GM21576 (cell line): ENCODE data around the gene EIF4E1B.
A peak's percentile ranks its signal among the peaks of the same experiment; 100 is the strongest.

ENCODE experiments used
- ATAC-seq: cut with Tn5 transposase; IDR thresholded peaks from one replicate; pipeline ENCODE4 v1.9.1; 2021; ENCODE audit warnings: mild to moderate bottlenecking, moderate library complexity; ENCODE audit not compliant: unreplicated experiment

EIF4E1B gene

DNA sequence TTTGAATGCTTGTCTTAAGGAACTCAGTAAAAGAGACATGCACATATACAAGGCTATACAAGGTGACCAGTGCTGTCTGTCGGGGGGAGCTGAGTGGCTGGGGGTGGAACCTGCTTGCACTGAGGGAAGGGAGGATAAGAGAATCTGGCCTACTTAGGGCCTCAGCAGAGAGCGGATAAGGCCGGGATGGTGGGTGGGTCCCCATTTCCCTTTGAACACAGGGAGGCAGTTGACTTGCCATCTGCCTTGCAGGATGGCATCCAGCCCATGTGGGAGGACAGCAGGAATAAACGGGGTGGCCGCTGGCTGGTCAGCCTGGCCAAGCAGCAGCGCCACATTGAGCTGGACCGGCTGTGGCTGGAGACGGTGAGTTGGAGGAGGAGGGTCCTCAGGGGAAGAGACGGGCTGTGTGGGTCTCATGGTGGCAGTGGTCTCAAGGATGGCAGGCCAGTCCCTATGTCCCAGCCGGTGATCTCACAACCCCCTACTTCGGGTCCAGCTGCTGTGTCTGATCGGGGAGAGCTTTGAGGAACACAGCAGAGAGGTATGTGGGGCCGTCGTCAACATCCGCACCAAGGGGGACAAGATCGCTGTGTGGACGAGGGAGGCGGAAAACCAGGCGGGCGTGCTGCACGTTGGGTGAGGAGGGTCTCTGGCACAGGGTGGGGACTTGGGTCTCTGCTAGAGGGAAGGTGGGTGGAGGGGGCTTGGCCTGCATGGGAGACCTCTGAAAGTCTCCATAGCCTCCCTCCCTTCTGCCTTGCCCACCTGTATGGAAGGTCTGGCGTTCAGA is 14.6 kb downstream of the EIF4E1B start:
- no peak for ATAC-seq

GRCh38 chr5:176646049-176646706 is 15.7 kb downstream of the EIF4E1B start:
- no peak for ATAC-seq

DNA sequence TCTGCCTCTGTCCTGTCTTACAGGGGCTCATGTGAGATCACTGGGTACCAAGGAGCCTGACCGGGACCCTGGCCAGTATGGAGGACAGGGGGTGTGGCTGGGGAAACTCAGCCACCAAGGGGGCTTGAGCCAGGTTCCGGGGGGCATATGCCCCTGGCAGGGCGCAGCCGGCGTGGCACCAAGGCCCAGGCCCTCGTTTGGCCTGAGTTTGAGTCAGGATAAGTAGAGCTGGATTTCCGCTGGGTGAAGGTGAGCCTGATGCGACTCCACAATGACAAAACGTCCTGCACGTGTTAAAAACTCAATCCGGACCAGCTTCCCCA is 16.2 kb downstream of the EIF4E1B start:
- ATAC-seq = peak; percentile 7

DNA sequence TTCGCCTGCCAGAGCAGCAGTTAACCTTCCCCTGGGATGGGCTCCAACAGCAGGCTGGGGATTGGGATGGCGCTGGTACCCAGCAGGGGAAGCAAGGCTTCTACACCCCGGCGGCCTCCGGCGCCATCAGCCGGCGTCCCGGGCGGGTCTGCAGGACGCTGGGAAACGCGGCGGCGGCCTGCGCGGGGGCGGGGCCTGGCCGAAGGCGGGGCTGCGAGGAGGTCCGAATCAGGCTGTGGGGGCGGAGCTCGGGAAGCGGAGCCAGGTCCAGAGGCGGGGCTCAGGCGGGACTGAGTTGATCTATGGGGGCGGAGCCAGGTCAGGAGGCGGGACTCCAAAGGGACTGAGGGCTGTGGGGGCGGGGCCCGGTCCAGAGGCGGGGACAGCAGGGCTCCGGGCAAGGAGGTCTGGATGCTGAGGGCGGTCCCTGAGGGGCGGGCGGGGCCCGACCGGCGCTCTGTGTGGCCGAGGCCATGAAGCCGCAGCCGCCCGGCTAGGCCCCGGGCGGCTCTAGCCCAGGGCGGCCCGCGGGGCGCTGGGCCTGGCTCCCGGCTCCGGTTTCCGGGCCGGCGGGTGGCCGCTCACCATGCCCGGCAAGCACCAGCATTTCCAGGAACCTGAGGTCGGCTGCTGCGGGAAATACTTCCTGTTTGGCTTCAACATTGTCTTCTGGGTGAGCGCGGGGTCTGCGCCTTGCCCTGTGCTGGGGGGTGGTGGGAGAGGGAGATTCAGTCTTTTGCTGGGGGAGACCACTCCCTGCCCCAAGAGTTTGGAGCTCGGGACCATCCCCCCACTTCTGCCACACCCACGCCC is 16.8 kb downstream of the EIF4E1B start, which contains the start of gene TSPAN17:
TSPAN17 (plus strand) TSS at position 455 of the 813 bp plus-strand sequence; CDS start at position 587, 132 bp downstream.
- ATAC-seq = peak; percentile 90

DNA sequence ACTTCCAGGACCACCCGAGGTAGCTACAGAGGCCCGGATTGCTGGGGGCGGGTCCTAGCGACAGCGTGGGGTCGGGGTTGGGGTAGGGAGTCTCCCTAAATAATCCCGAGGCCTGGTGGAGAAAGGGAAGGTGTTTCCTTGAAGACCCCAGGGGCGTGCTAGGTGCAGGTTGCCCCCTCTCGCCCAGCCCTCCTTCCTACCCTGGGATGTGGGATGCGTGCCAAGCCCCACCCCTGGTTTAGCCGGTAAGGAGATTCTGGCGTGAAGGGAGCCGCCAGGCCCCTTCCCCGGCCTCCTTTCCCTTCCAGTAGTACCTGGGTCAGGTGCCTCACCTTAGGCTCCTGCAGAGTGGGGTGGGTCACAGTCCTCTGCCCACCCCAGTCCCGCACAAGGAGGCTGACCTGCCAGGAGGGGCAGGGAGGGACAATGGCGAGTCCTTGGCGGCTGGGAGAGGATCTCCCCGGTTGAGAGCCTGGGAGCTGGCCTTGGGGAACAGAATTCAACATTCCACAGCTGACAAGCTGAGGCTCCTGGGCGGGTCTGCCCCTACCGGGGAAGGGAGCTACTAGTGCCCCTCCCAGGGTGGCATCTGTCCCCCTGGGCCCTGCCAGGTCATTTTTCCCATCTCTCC is 17.5 kb downstream of the EIF4E1B start:
- ATAC-seq = no peak

GRCh38 chr5:176648474-176649194 is 18.2 kb downstream of the EIF4E1B start:
- no peak for ATAC-seq

DNA sequence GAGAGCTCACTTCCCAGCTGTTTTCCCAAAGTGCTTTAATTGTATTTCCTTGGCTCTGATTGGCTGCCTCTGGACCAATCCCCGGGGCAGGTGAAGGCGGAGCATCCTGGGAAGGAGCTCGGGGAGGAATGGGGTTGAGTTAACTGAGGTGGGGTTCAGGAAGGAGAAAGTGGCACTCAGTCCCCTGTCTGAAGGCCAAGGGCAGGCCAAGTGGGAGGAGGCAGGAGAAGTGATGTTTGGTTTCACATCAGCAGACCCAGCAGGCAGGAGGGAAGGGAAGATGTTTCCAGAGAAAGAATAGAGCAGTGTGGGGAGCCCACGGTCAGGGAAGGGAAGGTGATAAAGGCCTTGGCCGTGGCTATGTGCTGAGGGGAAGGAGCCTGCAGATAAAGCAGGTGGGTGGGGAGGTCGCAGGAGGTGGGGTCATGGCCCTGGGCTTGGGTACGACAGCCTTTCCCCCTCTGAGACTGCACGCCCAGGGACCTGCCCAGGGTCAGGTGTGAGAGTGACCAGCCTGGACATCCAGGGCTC is 19.9 kb downstream of the EIF4E1B start:
- no peak for ATAC-seq

- ATAC-seq = no peak
These were observed 21.1 kb downstream of the EIF4E1B start for GRCh38 chr5:176651472-176651980.

DNA sequence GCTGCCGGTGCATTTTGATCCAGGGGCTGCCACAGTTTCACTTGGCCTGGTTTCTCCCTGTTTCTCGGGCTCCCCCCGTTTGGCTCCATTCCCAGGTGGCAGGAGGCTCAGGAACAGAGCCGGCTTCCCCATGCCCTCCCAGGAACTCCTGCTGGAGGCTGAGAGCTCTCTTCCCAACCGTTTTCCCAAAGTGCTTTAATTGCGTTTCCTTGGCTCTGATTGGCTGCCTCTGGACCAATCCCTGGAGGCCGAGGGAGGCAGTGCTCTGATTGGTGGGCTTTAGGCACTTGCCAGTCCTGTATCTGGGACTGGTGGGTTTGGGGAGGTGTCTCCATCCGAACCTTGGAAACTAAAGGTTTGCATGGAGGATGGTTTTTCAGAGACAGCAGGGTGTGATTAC is 21.7 kb downstream of the EIF4E1B start:
- ATAC-seq = no peak

DNA sequence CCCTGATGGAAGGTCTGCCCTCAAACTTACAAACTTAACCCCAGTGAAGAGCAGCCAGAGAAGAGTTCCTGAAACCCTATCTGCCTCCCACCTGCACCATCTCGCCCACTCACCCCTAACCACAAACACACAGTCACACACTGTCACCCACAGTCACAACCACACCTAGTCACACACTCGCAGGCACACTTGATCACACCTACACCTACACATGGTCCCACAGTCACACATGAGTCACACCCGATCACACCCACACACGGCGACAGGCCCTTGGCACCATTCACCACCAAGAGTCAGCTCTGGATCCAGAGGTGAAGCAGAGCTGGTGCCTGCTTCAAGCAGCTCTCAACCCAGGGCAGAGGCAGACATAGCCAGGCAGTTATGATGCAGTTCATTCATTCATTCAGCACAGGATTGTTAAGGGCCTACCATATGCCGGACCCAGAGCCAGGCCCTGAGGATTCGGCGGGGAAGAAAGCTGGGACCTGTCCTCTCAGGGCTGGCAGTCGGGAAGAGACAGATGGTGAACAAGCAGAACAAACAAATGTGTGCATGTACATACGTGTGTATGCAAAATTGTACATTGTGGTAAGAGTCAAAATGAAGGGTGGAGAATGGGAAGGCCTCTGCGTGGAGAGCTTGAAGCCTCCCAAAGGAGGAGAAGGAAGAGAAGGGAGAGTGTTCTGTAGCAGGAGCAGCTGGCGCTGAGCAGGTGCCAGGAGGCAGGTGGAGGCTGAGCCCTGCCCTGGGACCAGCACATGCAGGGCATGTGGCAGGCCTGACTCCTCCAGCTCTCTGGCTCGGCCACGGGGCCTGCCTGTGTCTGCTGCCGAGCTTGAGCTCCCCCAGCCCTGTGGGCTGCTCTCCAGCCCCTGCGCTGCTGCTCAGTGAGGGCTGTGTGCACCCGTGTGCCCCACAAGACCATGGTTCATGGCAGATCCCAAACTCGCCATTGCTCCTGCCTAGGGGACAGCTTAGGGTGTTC is 23.2 kb downstream of the EIF4E1B start:
- no peak for ATAC-seq

GRCh38 chr5:176654856-176655255 is 24.4 kb downstream of the EIF4E1B start:
- no peak for ATAC-seq

GRCh38 chr5:176656467-176656990 is 26.1 kb downstream of the EIF4E1B start:
- no peak for ATAC-seq

DNA sequence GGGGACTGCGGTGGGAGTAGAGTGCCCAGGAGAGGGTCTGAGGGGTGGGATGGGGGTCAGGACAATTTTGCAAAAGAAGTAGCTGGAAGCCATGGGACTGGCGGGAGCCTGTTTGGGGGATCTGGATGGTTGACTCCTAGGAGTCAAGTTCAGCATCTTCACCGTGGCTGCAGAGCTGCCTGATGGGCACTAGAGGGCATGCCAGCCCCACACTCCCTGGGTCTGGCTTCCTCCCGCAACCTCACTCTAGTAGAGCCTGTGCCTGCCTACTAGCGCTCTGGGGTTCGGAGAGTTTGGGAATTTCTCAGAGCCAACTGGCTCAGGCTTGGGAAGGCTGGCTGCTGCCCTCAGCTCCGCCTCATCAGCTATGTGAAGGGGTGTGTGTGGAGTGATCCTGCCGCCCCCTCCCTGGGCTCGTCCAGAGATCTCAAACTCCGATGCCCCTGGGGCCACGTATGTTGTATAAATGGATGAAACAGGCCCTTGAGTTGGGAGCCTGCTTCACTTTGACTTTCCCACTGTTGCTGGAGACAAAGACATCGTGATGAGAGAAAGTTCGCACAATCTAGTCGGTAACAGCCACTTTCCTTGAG is 27.6 kb downstream of the EIF4E1B start:
- ATAC-seq = peak; percentile 47

GRCh38 chr5:176658817-176659511 is 28.5 kb downstream of the EIF4E1B start:
- ATAC-seq = no peak

GRCh38 chr5:176659512-176659839 is 29.0 kb downstream of the EIF4E1B start:
- ATAC-seq = no peak

- ATAC-seq = no peak
These were observed 29.5 kb downstream of the EIF4E1B start for GRCh38 chr5:176659860-176660461.

GRCh38 chr5:176660530-176660859 is 30.0 kb downstream of the EIF4E1B start:
- ATAC-seq = peak; percentile 28
